Hepatocyte (in vitro differentiated cells): ENCODE results near the gene KIAA1614.

Experiments
- EZH2 ChIP-seq: fragments of 200-600 bp; sonication (generic); IDR thresholded peaks from 2 replicates; pipeline ENCODE4 v1.6.1; 2016; ENCODE audit warnings: antibody characterized with exemption, mild to moderate bottlenecking, borderline replicate concordance
- EZH2phosphoT487 ChIP-seq: fragments of 200-600 bp; sonication (generic); IDR thresholded peaks from one replicate; pipeline ENCODE4 v1.6.1; 2018; ENCODE audit warnings: antibody characterized with exemption, mild to moderate bottlenecking, low read depth, moderate library complexity; ENCODE audit not compliant: unreplicated experiment, severe bottlenecking
- TF ChIP-seq, protein P1 (sequence below): fragments of 200-600 bp; sonication (generic); IDR thresholded peaks from 2 replicates; pipeline ENCODE4 v1.5.1; 2016; ENCODE audit warnings: antibody characterized with exemption, mild to moderate bottlenecking; ENCODE audit not compliant: poor library complexity

DNA sequence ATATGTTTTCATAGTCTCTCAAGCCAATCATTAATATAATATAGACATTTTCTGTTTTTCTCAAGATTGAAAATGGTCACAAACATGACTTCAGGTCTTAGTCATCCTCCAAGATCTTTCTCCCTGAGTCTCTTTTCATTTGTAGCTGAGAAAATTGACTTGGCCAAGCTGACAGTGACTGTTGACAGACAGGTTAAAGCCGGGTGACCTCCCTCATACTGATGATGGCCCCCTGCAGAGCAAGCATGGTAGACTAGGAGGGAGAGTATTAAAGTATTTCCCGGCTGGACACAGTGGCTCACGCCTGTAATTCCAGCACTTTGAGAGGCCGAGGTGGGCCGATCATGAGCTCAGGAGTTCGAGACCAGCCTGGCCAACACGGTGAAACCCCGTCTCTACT, 6.8 kb upstream of the KIAA1614 start:
- TF ChIP-seq, protein P1, sequence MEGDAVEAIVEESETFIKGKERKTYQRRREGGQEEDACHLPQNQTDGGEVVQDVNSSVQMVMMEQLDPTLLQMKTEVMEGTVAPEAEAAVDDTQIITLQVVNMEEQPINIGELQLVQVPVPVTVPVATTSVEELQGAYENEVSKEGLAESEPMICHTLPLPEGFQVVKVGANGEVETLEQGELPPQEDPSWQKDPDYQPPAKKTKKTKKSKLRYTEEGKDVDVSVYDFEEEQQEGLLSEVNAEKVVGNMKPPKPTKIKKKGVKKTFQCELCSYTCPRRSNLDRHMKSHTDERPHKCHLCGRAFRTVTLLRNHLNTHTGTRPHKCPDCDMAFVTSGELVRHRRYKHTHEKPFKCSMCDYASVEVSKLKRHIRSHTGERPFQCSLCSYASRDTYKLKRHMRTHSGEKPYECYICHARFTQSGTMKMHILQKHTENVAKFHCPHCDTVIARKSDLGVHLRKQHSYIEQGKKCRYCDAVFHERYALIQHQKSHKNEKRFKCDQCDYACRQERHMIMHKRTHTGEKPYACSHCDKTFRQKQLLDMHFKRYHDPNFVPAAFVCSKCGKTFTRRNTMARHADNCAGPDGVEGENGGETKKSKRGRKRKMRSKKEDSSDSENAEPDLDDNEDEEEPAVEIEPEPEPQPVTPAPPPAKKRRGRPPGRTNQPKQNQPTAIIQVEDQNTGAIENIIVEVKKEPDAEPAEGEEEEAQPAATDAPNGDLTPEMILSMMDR: no peak
- TF ChIP-seq EZH2 (no peak), EZH2phosphoT487 (no peak)
